IMR-90 (cell line): ENCODE measurements around the gene WDR37. TPM values are rescaled to one million over a fixed set of nuclear protein-coding genes. Genes with fewer than 3 reads are reported as not detected.

Experiments used
- ATAC-seq: fragments of 200-7000 bp; cut with Tn5 transposase; 2 replicates; pipeline ENCODE4 v1.9.1; 2020; ENCODE audit warnings: low read depth, mild to moderate bottlenecking, moderate library complexity
- BruUV-seq: library from RNA; stranded (reverse); fragments of 400-500 nt; replicated peaks from 2 replicates; lab custom pipeline; 2021; lab: Mats Ljungman, UMichigan
- CTCF ChIA-PET: fragments of 300-600 bp; formaldehyde crosslinking; extraction: SDS; loops from one replicate; lab custom pipeline; 2021; ENCODE audit warnings: antibody characterized with exemption; lab: Yijun Ruan, JAX
- POLR2A ChIA-PET: fragments of 300-600 bp; sonication (Branson Sonifier 250); formaldehyde crosslinking; loops from one replicate; lab custom pipeline; 2022; ENCODE audit warnings: antibody characterized with exemption; ENCODE audit not compliant: unreplicated experiment; lab: Charles Lee
- DNase-seq: peaks from one replicate; pipeline ENCODE4 v3.0.0; 2013
- H2AFZ ChIP-seq: replicated peaks from 2 replicates; pipeline ENCODE3; 2013; ENCODE audit warnings: low read length, mild to moderate bottlenecking; ENCODE audit not compliant: poor library complexity
- H2AK5ac ChIP-seq: 2 replicates; pipeline ENCODE4 v1.6.1; 2013; ENCODE audit warnings: low read depth, low read length, inconsistent platforms
- H2AK9ac ChIP-seq: replicated peaks from 2 replicates; pipeline ENCODE3; 2013; ENCODE audit warnings: mild to moderate bottlenecking, low read depth, low read length, moderate library complexity; ENCODE audit not compliant: poor library complexity
- H2BK120ac ChIP-seq: 2 replicates; pipeline ENCODE4 v1.6.1; 2013; ENCODE audit warnings: low read depth, low read length, inconsistent platforms
- H2BK15ac ChIP-seq: 3 replicates; pipeline ENCODE4 v1.6.1; 2013; ENCODE audit warnings: low read depth, low read length, inconsistent platforms
- H2BK20ac ChIP-seq: 2 replicates; pipeline ENCODE4 v1.6.1; 2013; ENCODE audit warnings: low read depth, mild to moderate bottlenecking, inconsistent platforms, low read length, moderate library complexity
- H2BK5ac ChIP-seq: 2 replicates; pipeline ENCODE4 v1.6.1; 2013; ENCODE audit warnings: mild to moderate bottlenecking, low read depth, low read length, inconsistent platforms; ENCODE audit not compliant: poor library complexity, severe bottlenecking
- H3K14ac ChIP-seq: replicated peaks from 2 replicates; pipeline ENCODE4 v1.6.1; 2013; ENCODE audit warnings: low read depth, low read length, inconsistent platforms
- H3K18ac ChIP-seq: 2 replicates; pipeline ENCODE4 v1.6.1; 2013; ENCODE audit warnings: low read depth, low read length, control low read depth
- H3K23ac ChIP-seq: 2 replicates; pipeline ENCODE4 v1.6.1; 2013; ENCODE audit warnings: low read depth, low read length, inconsistent platforms
- H3K27ac ChIP-seq: 2 replicates; pipeline ENCODE4 v1.5.1; 2013; ENCODE audit warnings: mild to moderate bottlenecking, control low read depth, low read length; ENCODE audit not compliant: insufficient read depth
- H3K27me3 ChIP-seq: 2 replicates; pipeline ENCODE4 v1.6.1; 2013; ENCODE audit warnings: low read length; ENCODE audit not compliant: control insufficient read depth, insufficient read depth
- H3K36me3 ChIP-seq: 2 replicates; pipeline ENCODE4 v1.6.1; 2013; ENCODE audit warnings: low read length, mixed read lengths; ENCODE audit not compliant: control insufficient read depth, insufficient read depth
- H3K4ac ChIP-seq: 2 replicates; pipeline ENCODE4 v1.6.1; 2013; ENCODE audit warnings: low read depth, low read length, inconsistent platforms
- H3K4me1 ChIP-seq: 2 replicates; pipeline ENCODE4 v1.6.1; 2013; ENCODE audit warnings: low read length, mixed read lengths; ENCODE audit not compliant: control insufficient read depth, insufficient read depth
- H3K4me2 ChIP-seq: 2 replicates; pipeline ENCODE4 v1.6.1; 2013; ENCODE audit warnings: low read depth, mild to moderate bottlenecking, control low read depth, low read length, moderate library complexity
- H3K4me3 ChIP-seq: 2 replicates; pipeline ENCODE4 v1.5.1; 2013; ENCODE audit warnings: low read depth, mild to moderate bottlenecking, control low read depth, low read length, moderate library complexity; ENCODE audit not compliant: insufficient read depth
- H3K56ac ChIP-seq: 2 replicates; pipeline ENCODE4 v1.6.1; 2013; ENCODE audit warnings: low read length, inconsistent platforms; ENCODE audit not compliant: insufficient read depth; ENCODE audit errors: extremely low read depth
- H3K79me1 ChIP-seq, 2 experiments: 2 replicates each; pipeline ENCODE4 v1.6.1; 2013; ENCODE audit warnings: low read length in 2 of 2, inconsistent platforms in 1 of 2, low read depth in 1 of 2
- H3K9ac ChIP-seq: 2 replicates; pipeline ENCODE4 v1.6.1; 2013; ENCODE audit warnings: low read depth, low read length, control low read depth
- H3K9me1 ChIP-seq: 2 replicates; pipeline ENCODE4 v1.6.1; 2013; ENCODE audit warnings: low read length, inconsistent platforms; ENCODE audit not compliant: insufficient read depth
- H3K9me3 ChIP-seq: 2 replicates; pipeline ENCODE4 v1.6.1; 2013; ENCODE audit warnings: low read length; ENCODE audit not compliant: control insufficient read depth, insufficient read depth
- H4K20me1 ChIP-seq: 2 replicates; pipeline ENCODE4 v1.6.1; 2013; ENCODE audit warnings: low read length, inconsistent platforms; ENCODE audit not compliant: insufficient read depth
- H4K5ac ChIP-seq: 2 replicates; pipeline ENCODE4 v1.6.1; 2013; ENCODE audit warnings: mild to moderate bottlenecking, low read depth, low read length, control low read depth
- H4K8ac ChIP-seq, 2 experiments: 2 replicates each; pipeline ENCODE4 v1.6.1; 2013; ENCODE audit warnings: low read depth in 2 of 2, low read length in 2 of 2, control low read depth in 1 of 2, inconsistent platforms in 1 of 2
- H4K91ac ChIP-seq: 2 replicates; pipeline ENCODE4 v1.6.1; 2013; ENCODE audit warnings: low read depth, low read length, inconsistent platforms; ENCODE audit not compliant: insufficient read depth
- BHLHE40 ChIP-seq: fragments of 150-350 bp; IDR thresholded peaks from 2 replicates; pipeline ENCODE4 v1.6.1; 2016; ENCODE audit warnings: mild to moderate bottlenecking, low read depth, low read length
- CEBPB ChIP-seq: IDR thresholded peaks from 2 replicates; pipeline ENCODE4 v1.6.1; 2012; ENCODE audit warnings: low read depth, low read length, improper control_type of control experiment
- CHD1 ChIP-seq: IDR thresholded peaks from 2 replicates; pipeline ENCODE4 v1.6.1; 2012; ENCODE audit warnings: low read depth, low read length, improper control_type of control experiment
- ELK1 ChIP-seq: fragments of 150-350 bp; IDR thresholded peaks from 2 replicates; pipeline ENCODE4 v1.6.1; 2016; ENCODE audit warnings: low read depth, mild to moderate bottlenecking, low read length, moderate library complexity, borderline replicate concordance
- MAZ ChIP-seq: IDR thresholded peaks from 2 replicates; pipeline ENCODE4 v1.6.1; 2012; ENCODE audit warnings: low read depth, mild to moderate bottlenecking, low read length, improper control_type of control experiment, moderate library complexity, borderline replicate concordance
- POLR2A ChIP-seq: IDR thresholded peaks from 2 replicates; pipeline ENCODE4 v1.6.1; 2012; ENCODE audit warnings: mild to moderate bottlenecking, low read depth, low read length
- RAD21 ChIP-seq: IDR thresholded peaks from 2 replicates; pipeline ENCODE4 v1.6.1; 2012; ENCODE audit warnings: low read length, improper control_type of control experiment
- RFX5 ChIP-seq: IDR thresholded peaks from 2 replicates; pipeline ENCODE4 v1.8.0; 2012; ENCODE audit warnings: low read depth, mild to moderate bottlenecking, low read length, moderate library complexity
- SMC3 ChIP-seq: fragments of 150-350 bp; IDR thresholded peaks from 2 replicates; pipeline ENCODE4 v1.6.1; 2016; ENCODE audit warnings: low read depth, mild to moderate bottlenecking, antibody characterized with exemption, low read length, moderate library complexity
- USF2 ChIP-seq: fragments of 150-350 bp; IDR thresholded peaks from 2 replicates; pipeline ENCODE4 v1.6.1; 2017; ENCODE audit warnings: mild to moderate bottlenecking, antibody characterized with exemption, low read length, low read depth
- WGBS, 2 experiments: methylation state at CpG; one replicate each; pipeline versions ENCODE4 v1.1.5 to v1.1.7; 2013; ENCODE audit warnings: missing lambda C conversion rate in 2 of 2; ENCODE audit not compliant: insufficient read length in 1 of 2; ENCODE audit errors: extremely low coverage in 2 of 2; 5-methylcytosine and 5-hydroxymethylcytosine counted together
- dilution Hi-C: fragments of 300-500 bp; cut with HindIII; formaldehyde crosslinking; loops from one replicate; pipeline ENCODE4 v1.14.3; 2018; ENCODE audit warnings: low sequenced_read_pairs; ENCODE audit not compliant: unreplicated experiment
- in situ Hi-C: fragments of 300-500 bp; cut with MboI; formaldehyde crosslinking; loops from 3 replicates; pipeline ENCODE4 v1.14.3; 2019; ENCODE audit warnings: low sequenced_read_pairs, inconsistent platforms, mixed read lengths
- intact Hi-C: fragments of 100-400 bp; cut with micrococcal nuclease; formaldehyde crosslinking; loops from 2 replicates; pipeline ENCODE4 v1.10.0; 2022
- polyA plus RNA-seq, 3 experiments: library from polyadenylated mRNA; depleted of rRNA; stranded (reverse); fragments of >200 nt; gene quantifications; 2 replicates each; pipeline ENCODE4 v1.2.3, GENCODE V29; 2012; ENCODE audit warnings: low replicate concordance in 1 of 3
- total RNA-seq: library from RNA; depleted of rRNA; stranded (reverse); fragments of >200 nt; gene quantifications from 2 replicates; pipeline ENCODE4 v1.2.3, GENCODE V29; 2012

WDR37 gene
- total and polyA plus RNA-seq, 2 of the 4 experiments (the other 2 are of a cell fraction), result 12.7 to 14.5 TPM

DNA sequence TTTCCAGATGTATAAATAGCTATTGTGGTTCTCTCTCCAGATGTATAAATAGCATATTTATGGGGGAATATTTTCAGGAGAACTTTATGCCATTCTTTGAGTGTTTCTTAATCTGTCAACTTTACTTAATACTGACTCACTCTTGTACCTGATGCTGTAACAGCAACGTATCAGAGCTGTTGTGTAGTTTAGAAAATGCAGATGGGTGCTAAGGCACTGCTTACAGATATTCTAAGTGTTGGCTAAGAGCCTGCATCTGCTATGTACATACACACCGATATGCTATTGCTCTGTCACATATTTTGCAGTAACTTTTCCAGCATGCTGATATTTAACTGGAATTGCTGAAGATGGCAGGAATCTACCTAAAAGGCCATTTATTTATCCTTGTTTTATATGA, 71.9 kb downstream of the WDR37 start:
- BruUV-seq, result no TSS peak
- H3K4me1 ChIP-seq, result no peaks in the 10 kb centered on the region
- H3K79me1 ChIP-seq, result peaks cover 4 to 10% of the 10 kb centered on the region in 2 experiments; a peak in 3 of 4 replicates
- no peak overlapping the region for H4K8ac ChIP-seq
- H3K23ac ChIP-seq, result no peak overlapping the region
- H3K14ac ChIP-seq, result no peak overlapping the region
- H2AK9ac ChIP-seq, result no peak overlapping the region
- no peak overlapping the region for H2AFZ ChIP-seq
- H3K9ac ChIP-seq, result no peak overlapping the region
- H2BK15ac ChIP-seq, result no peak overlapping the region
- no peak overlapping the region for H2BK5ac ChIP-seq
- H4K91ac ChIP-seq, result no peak overlapping the region
- ChIA-PET POLR2A (no interaction called here), CTCF (no interaction called here)
- H3K4me3 ChIP-seq, result no peak overlapping the region
- H2BK120ac ChIP-seq, result no peak overlapping the region
- dilution Hi-C loops (no loop called here), in situ Hi-C loops (no loop called here), intact Hi-C loops (no loop called here)
- no peak overlapping the region for H2AK5ac ChIP-seq
- H3K18ac ChIP-seq, result no peak overlapping the region
- H4K5ac ChIP-seq, result no peak overlapping the region
- H3K4ac ChIP-seq, result no peak overlapping the region
- DNase-seq (no peak), ATAC-seq (no peak)
- no peaks in the 10 kb centered on the region for H3K9me3 ChIP-seq
- no peaks in the 10 kb centered on the region for H4K20me1 ChIP-seq
- no peak for TF ChIP-seq POLR2A
- TF ChIP-seq SMC3, result no peak
- TF ChIP-seq ELK1, result no peak
- TF ChIP-seq CEBPB, result no peak
- TF ChIP-seq BHLHE40, result no peak
- TF ChIP-seq CHD1, result no peak
- no peak for TF ChIP-seq USF2
- TF ChIP-seq MAZ, result no peak
- no peak for TF ChIP-seq RAD21
- TF ChIP-seq RFX5, result no peak
- H3K27ac ChIP-seq, result no peak overlapping the region
- H3K9me1 ChIP-seq, result peaks cover 12% of the 10 kb centered on the region; the same call in 1 of the 2 replicates
- no peak overlapping the region for H3K4me2 ChIP-seq
- H2BK20ac ChIP-seq, result no peak overlapping the region
- H3K36me3 ChIP-seq, result peaks cover 47% of the 10 kb centered on the region
- H3K27me3 ChIP-seq, result no peaks in the 10 kb centered on the region
- WGBS, 2 experiments, result no CpG with 5 or more reads among the region's 2 CpGs
- no peak overlapping the region for H3K56ac ChIP-seq
